K562 (cell line): ENCODE results near the gene SLC1A7. TPM values are rescaled to one million over a fixed set of nuclear protein-coding genes. Genes with fewer than 3 reads are reported as not detected.

ENCODE experiments used
- ATAC-seq: fragments of 200-7000 bp; cut with Tn5 transposase; 3 replicates; pipeline ENCODE4 v1.9.1; 2020; ENCODE audit warnings: moderate library complexity
- BruUV-seq: library from RNA; stranded (reverse); fragments of 400-500 nt; replicated peaks from 2 replicates; lab custom pipeline; 2021; lab: Mats Ljungman, UMichigan
- CTCF ChIA-PET: fragments of 300-600 bp; formaldehyde crosslinking; extraction: SDS; loops from one replicate; lab custom pipeline; 2021; ENCODE audit warnings: low intra/inter-chr PET ratio; lab: Yijun Ruan, JAX
- POLR2A ChIA-PET: fragments of 300-600, 350-650 bp; sonication (Branson Sonifier 250); formaldehyde crosslinking; extraction: SDS; loops from one replicate; lab custom pipeline; 2021; ENCODE audit warnings: antibody characterized with exemption, inconsistent platforms; lab: Yijun Ruan, JAX
- DNase-seq, 4 experiments: peaks; one replicate each; pipeline versions ENCODE4 v3.0.0 to v3.0.0-alpha.2; 2011 to 2018; ENCODE audit warnings: low spot score in 3 of 4, mixed read lengths in 3 of 4; ENCODE audit errors: extremely low read depth in 1 of 4
- FAIRE-seq: peaks from 2 replicates; lab custom pipeline; 2011; peaks lifted over from hg19 to GRCh38; lab: Jason Lieb, UNC
- H2AFZ ChIP-seq: 2 replicates; pipeline ENCODE4 v1.6.0; 2011; ENCODE audit warnings: low read depth, low read length, control low read depth, inconsistent platforms
- H3K27ac ChIP-seq: fragments of 200-600 bp; 3 replicates; pipeline ENCODE4 v1.8.0; 2011; ENCODE audit warnings: low read depth, mild to moderate bottlenecking, control low read depth, inconsistent platforms, low read length, moderate library complexity, mixed read lengths; ENCODE audit errors: extremely low read depth
- H3K27me3 ChIP-seq, 2 experiments: fragments of 300-600 bp in 1 of 2; 2 replicates in 1 of 2; 3 replicates in 1 of 2; pipeline versions ENCODE4 v1.6.0 to v1.8.0; 2011; ENCODE audit warnings: inconsistent platforms in 2 of 2, low read length in 2 of 2, mild to moderate bottlenecking in 1 of 2, mixed read lengths in 1 of 2, moderate library complexity in 1 of 2; ENCODE audit not compliant: control insufficient read depth in 2 of 2, insufficient read depth in 2 of 2
- H3K36me3 ChIP-seq: fragments of 300-600 bp; 3 replicates; pipeline ENCODE4 v1.8.0; 2011; ENCODE audit warnings: mild to moderate bottlenecking, low read length, inconsistent platforms; ENCODE audit not compliant: control insufficient read depth, insufficient read depth
- H3K4me1 ChIP-seq, 2 experiments: fragments of 200-600 bp in 1 of 2; replicated peaks in 1 of 2; 2 replicates in 1 of 2; 3 replicates in 1 of 2; pipeline versions ENCODE4 v1.5.1 to v1.8.0; 2011; ENCODE audit warnings: inconsistent platforms in 2 of 2, low read length in 2 of 2, mild to moderate bottlenecking in 1 of 2, mixed read lengths in 1 of 2, moderate library complexity in 1 of 2; ENCODE audit not compliant: control insufficient read depth in 2 of 2, insufficient read depth in 2 of 2
- H3K4me2 ChIP-seq: 2 replicates; pipeline ENCODE4 v1.6.1; 2011; ENCODE audit warnings: low read length, control low read depth, inconsistent platforms, mixed read lengths; ENCODE audit not compliant: insufficient read depth
- H3K4me3 ChIP-seq: fragments of 200-600 bp; sonication (generic), shearing (Covaris generic); 2 replicates; pipeline ENCODE4 v1.5.1; 2016; ENCODE audit warnings: control low read depth, inconsistent platforms
- H3K79me2 ChIP-seq: fragments of 200-600 bp; 3 replicates; pipeline ENCODE4 v1.8.0; 2011; ENCODE audit warnings: low read length, inconsistent platforms; ENCODE audit not compliant: control insufficient read depth, insufficient read depth
- H3K9ac ChIP-seq, 2 experiments: 2 replicates each; pipeline versions ENCODE4 v1.6.0 to v1.6.1; 2011; ENCODE audit warnings: low read depth in 2 of 2, low read length in 2 of 2, control low read depth in 1 of 2, inconsistent platforms in 1 of 2, mild to moderate bottlenecking in 1 of 2, mixed read lengths in 1 of 2; ENCODE audit not compliant: insufficient read depth in 1 of 2
- H3K9me1 ChIP-seq: one replicate; pipeline ENCODE4 v1.6.0; 2011; ENCODE audit warnings: inconsistent platforms, mild to moderate bottlenecking, low read length, moderate library complexity; ENCODE audit not compliant: control insufficient read depth, insufficient read depth
- H3K9me3 ChIP-seq: replicated peaks from 2 replicates; pipeline ENCODE4 v1.5.1; 2011; ENCODE audit warnings: low read depth, low read length, inconsistent platforms; ENCODE audit not compliant: control insufficient read depth, insufficient read depth
- H4K20me1 ChIP-seq: replicated peaks from 2 replicates; pipeline ENCODE4 v1.6.1; 2011; ENCODE audit warnings: low read length, inconsistent platforms, mixed read lengths; ENCODE audit not compliant: control insufficient read depth, insufficient read depth
- ADNP ChIP-seq: fragments of 200-800 bp; sonication (Bioruptor generic); IDR thresholded peaks from 2 replicates; pipeline ENCODE4 v1.6.1; 2016; ENCODE audit warnings: missing genetic modification characterization, missing compliant biosample characterization
- ARID3A ChIP-seq: IDR thresholded peaks from 2 replicates; pipeline ENCODE4 v1.6.1; 2012; ENCODE audit warnings: low read depth, low read length, improper control_type of control experiment, borderline replicate concordance
- CREBBP ChIP-seq: IDR thresholded peaks from one replicate; pipeline ENCODE4 v1.6.1; 2012; ENCODE audit warnings: low read depth, mild to moderate bottlenecking, control low read depth, inconsistent platforms, low read length
- CXXC5 ChIP-seq: fragments of 250-450 bp; sonication (Bioruptor Pico); IDR thresholded peaks from 2 replicates; pipeline ENCODE4 v1.8.0; 2022; ENCODE audit warnings: inconsistent platforms, mild to moderate bottlenecking, moderate library complexity
- ELF4 ChIP-seq: fragments of 450-650 bp; formaldehyde crosslinking; IDR thresholded peaks from 2 replicates; pipeline ENCODE4 v1.4.0; 2022; ENCODE audit warnings: missing genetic modification characterization
- GATA2 ChIP-seq: sonication (generic); formaldehyde crosslinking; IDR thresholded peaks from 2 replicates; pipeline ENCODE4 v1.4.0; 2020; ENCODE audit warnings: mild to moderate bottlenecking, missing genetic modification reagents
- HDAC2 ChIP-seq: fragments of 450-650 bp; IDR thresholded peaks from 2 replicates; pipeline ENCODE4 v1.6.1; 2016; ENCODE audit warnings: mild to moderate bottlenecking
- KDM1A ChIP-seq, 2 experiments: fragments of 450-650 bp; IDR thresholded peaks; 2 replicates each; pipeline ENCODE4 v1.6.1; 2016; ENCODE audit warnings: mild to moderate bottlenecking in 2 of 2
- NUFIP1 ChIP-seq: fragments of 450-650 bp; IDR thresholded peaks from 2 replicates; pipeline ENCODE4 v1.6.1; 2018; ENCODE audit not compliant: partially characterized antibody
- RB1 ChIP-seq: fragments of 450-650 bp; IDR thresholded peaks from 2 replicates; pipeline ENCODE4 v1.6.1; 2017; ENCODE audit warnings: low read depth, mild to moderate bottlenecking
- RBM25 ChIP-seq: fragments of 200-400 bp; formaldehyde crosslinking; IDR thresholded peaks from 2 replicates; pipeline ENCODE4 v1.6.1; 2018; ENCODE audit warnings: low read length, low read depth, moderate library complexity; ENCODE audit not compliant: severe bottlenecking
- RNF2 ChIP-seq: sonication (generic); IDR thresholded peaks from 2 replicates; pipeline ENCODE4 v1.6.1; 2016
- SRSF7 ChIP-seq: fragments of 200-400 bp; formaldehyde crosslinking; optimal IDR thresholded peaks from 2 replicates; pipeline ENCODE3; 2017; ENCODE audit warnings: mild to moderate bottlenecking, low read depth, low read length
- SRSF9 ChIP-seq: fragments of 200-400 bp; formaldehyde crosslinking; IDR thresholded peaks from 2 replicates; pipeline ENCODE4 v1.6.1; 2017; ENCODE audit warnings: low read depth, low read length, borderline replicate concordance
- ZBTB5 ChIP-seq: fragments of 450-650 bp; IDR thresholded peaks from 2 replicates; pipeline ENCODE4 v1.6.1; 2017; ENCODE audit warnings: antibody characterized with exemption
- ZEB2 ChIP-seq: fragments of 450-650 bp; IDR thresholded peaks from 2 replicates; pipeline ENCODE4 v1.6.1; 2016
- ZNF124 ChIP-seq: sonication (generic); formaldehyde crosslinking; IDR thresholded peaks from 2 replicates; pipeline ENCODE4 v1.8.1; 2022; ENCODE audit warnings: missing genetic modification reagents
- WGBS: fragments of 100-300 bp; shearing (Covaris generic); methylation state at CpG from one replicate; pipeline ENCODE4 v1.1.6; 2016; ENCODE audit warnings: low coverage, mixed read lengths; ENCODE audit not compliant: insufficient coverage; ENCODE audit errors: missing lambda C conversion rate; 5-methylcytosine and 5-hydroxymethylcytosine counted together
- in situ Hi-C: fragments of 300-500 bp; cut with MboI; formaldehyde crosslinking; loops from 4 replicates; pipeline ENCODE4 v1.15.0; 2018; ENCODE audit warnings: inconsistent platforms, mixed read lengths
- intact Hi-C: fragments of 100-400 bp; cut with micrococcal nuclease; formaldehyde crosslinking; loops from 2 replicates; pipeline ENCODE4 v1.14.2; 2022
- polyA plus RNA-seq, 8 experiments: library from polyadenylated mRNA; depleted of rRNA in 4 of 8; stranded (reverse) in 5 of 8; unstranded in 3 of 8; fragments of >200 nt; fragmentation: Nextera tagmentation in 2 of 8; fragmentation: Illumina TruSeq in 1 of 8; extraction: Ambion mirVana in 2 of 8; extraction: Trizol in 1 of 8; gene quantifications; 2 replicates each; pipeline versions ENCODE4 v1.2.1 to v1.2.3, GENCODE V29; 2011 to 2014; ENCODE audit warnings: inconsistent platforms in 1 of 8, missing spikeins in 1 of 8
- total RNA-seq, 7 experiments: library from RNA; depleted of rRNA in 6 of 7; stranded (reverse); fragments of >200 nt in 6 of 7; fragmentation: Illumina TruSeq in 2 of 7; extraction: Trizol in 2 of 7; gene quantifications; 2 replicates each; pipeline versions ENCODE4 v1.2.1 to v1.2.3, GENCODE V29; 2011 to 2021; ENCODE audit warnings: low replicate concordance in 1 of 7
- TF ChIP-seq, protein P1 (sequence below): fragments of 250-450 bp; sonication (Bioruptor Pico); IDR thresholded peaks from 2 replicates; pipeline ENCODE4 v1.8.0; 2021; ENCODE audit warnings: moderate library complexity, mild to moderate bottlenecking, inconsistent platforms
- TF ChIP-seq, protein P2 (sequence below): sonication (generic); formaldehyde crosslinking; IDR thresholded peaks from 2 replicates; pipeline ENCODE4 v1.9.0; 2022; ENCODE audit warnings: mild to moderate bottlenecking, missing genetic modification reagents

SLC1A7 gene
- total and polyA plus RNA-seq, 9 of the 15 experiments (the other 6 are each of a cell fraction or from before 2014, with no cell fraction given): 0.07 TPM; not detected in 8

DNA sequence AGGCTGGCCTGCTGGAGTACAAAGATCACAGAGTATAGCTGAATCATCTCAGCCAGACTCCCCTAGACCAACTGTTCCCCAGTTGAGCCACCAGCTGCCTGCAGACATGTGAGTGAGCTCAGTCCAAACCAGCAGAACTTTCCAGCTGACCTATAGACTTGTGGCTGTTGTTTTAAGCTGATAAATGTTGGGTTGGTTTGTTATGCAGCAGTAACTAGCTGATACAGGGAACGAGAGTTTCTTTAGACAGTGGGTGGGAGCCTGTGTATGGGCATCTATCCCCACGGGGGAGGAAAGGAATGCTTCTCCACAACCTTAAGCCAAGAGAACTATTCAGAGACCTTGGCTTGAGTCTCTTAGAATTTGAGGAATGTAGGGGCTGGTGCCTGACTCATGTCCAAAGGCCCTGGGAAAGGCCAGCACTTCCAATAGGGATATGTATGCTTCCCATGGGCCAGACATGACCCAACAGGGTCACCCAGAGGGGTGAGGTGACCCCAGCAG lies 30.1 kb downstream of the SLC1A7 start:
- 0 out of 2 replicates have a peak, but pooled peaks cover 4% of the 10 kb centered on the region for H3K9me3 ChIP-seq
- CTCF ChIA-PET: no interaction called here
- H3K9me1 ChIP-seq: no peaks in the 10 kb centered on the region
- H3K4me1 ChIP-seq: peaks cover 0 to 22% of the 10 kb centered on the region in 2 experiments; a peak in 2 of 5 replicates
- peaks cover 17 to 79% of the 10 kb centered on the region in 2 experiments for H3K27me3 ChIP-seq
- H3K36me3 ChIP-seq: no peaks in the 10 kb centered on the region
- FAIRE-seq (no peak), ATAC-seq (no peak), DNase-seq (no peak)
- in situ Hi-C loops (no loop called here), intact Hi-C loops (no loop called here)
- POLR2A ChIA-PET: interaction anchor here (0.7 to 1.2 kb wide), 3 partner anchors 12 to 207 kb away, joined by 3 to 4 read pairs (median 3); no protein-coding TSS in a partner anchor
- BruUV-seq: no TSS peak
- WGBS: 3% methylated on average over 2 of the region's 2 CpGs
- no peak overlapping the region for H3K9ac ChIP-seq
- H4K20me1 ChIP-seq: peaks cover 10% of the 10 kb centered on the region
- no peak overlapping the region for H3K27ac ChIP-seq
- no peaks in the 10 kb centered on the region for H3K79me2 ChIP-seq
- H2AFZ ChIP-seq: no peak overlapping the region
- H3K4me2 ChIP-seq: no peak overlapping the region
- H3K4me3 ChIP-seq: no peak overlapping the region
- TF ChIP-seq RB1: no peak
- TF ChIP-seq ZEB2: no peak
- TF ChIP-seq RBM25: peak; percentile 76
- peak; percentile 39; the same call in 1 of the 2 replicates for TF ChIP-seq HDAC2
- TF ChIP-seq ELF4 (CRISPR knock-in tag): no peak
- peak; percentile 31 to 68; a peak in 2 of 4 replicates for TF ChIP-seq KDM1A (IDR thresholded peaks at IDR 0.05)
- no peak for TF ChIP-seq CXXC5
- TF ChIP-seq SRSF7: no peak
- TF ChIP-seq, protein P1, sequence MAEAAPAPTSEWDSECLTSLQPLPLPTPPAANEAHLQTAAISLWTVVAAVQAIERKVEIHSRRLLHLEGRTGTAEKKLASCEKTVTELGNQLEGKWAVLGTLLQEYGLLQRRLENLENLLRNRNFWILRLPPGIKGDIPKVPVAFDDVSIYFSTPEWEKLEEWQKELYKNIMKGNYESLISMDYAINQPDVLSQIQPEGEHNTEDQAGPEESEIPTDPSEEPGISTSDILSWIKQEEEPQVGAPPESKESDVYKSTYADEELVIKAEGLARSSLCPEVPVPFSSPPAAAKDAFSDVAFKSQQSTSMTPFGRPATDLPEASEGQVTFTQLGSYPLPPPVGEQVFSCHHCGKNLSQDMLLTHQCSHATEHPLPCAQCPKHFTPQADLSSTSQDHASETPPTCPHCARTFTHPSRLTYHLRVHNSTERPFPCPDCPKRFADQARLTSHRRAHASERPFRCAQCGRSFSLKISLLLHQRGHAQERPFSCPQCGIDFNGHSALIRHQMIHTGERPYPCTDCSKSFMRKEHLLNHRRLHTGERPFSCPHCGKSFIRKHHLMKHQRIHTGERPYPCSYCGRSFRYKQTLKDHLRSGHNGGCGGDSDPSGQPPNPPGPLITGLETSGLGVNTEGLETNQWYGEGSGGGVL (CRISPR knock-in tag): no peak
- TF ChIP-seq, protein P2, sequence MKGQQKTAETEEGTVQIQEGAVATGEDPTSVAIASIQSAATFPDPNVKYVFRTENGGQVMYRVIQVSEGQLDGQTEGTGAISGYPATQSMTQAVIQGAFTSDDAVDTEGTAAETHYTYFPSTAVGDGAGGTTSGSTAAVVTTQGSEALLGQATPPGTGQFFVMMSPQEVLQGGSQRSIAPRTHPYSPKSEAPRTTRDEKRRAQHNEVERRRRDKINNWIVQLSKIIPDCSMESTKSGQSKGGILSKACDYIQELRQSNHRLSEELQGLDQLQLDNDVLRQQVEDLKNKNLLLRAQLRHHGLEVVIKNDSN (CRISPR knock-in tag): no peak
- no peak for TF ChIP-seq ZBTB5
- no peak for TF ChIP-seq ZNF124 (CRISPR knock-in tag)
- TF ChIP-seq GATA2 (CRISPR knock-in tag): no peak
- no peak for TF ChIP-seq RNF2
- TF ChIP-seq NUFIP1: no peak
- TF ChIP-seq ARID3A: no peak
- TF ChIP-seq ADNP (tag): peak; percentile 46; the same call in 1 of the 2 replicates
- TF ChIP-seq CREBBP: no peak
- no peak for TF ChIP-seq SRSF9
